HepG2 (cell line): ENCODE data around the gene INF2. TPM values are rescaled to one million over a fixed set of nuclear protein-coding genes. Genes with fewer than 3 reads are reported as not detected.
A peak's percentile ranks its signal among the peaks of the same experiment; 100 is the strongest.

Source experiments
- ARHGAP35 ChIP-seq: sonication (generic); formaldehyde crosslinking; IDR thresholded peaks from 2 replicates; pipeline ENCODE4 v1.9.0; 2022; ENCODE audit warnings: mild to moderate bottlenecking, inconsistent platforms, moderate library complexity, missing genetic modification reagents, borderline replicate concordance
- ASH2L ChIP-seq: fragments of 300-600, 200-600 bp; sonication (generic); IDR thresholded peaks from 2 replicates; pipeline ENCODE4 v1.7.0; 2017; ENCODE audit warnings: low read depth, mild to moderate bottlenecking, moderate library complexity, mixed read lengths, low read length; ENCODE audit not compliant: insufficient read length
- FOXA1 ChIP-seq, 2 experiments: fragments of 450-650 bp in 1 of 2; sonication (generic) in 1 of 2; formaldehyde crosslinking in 1 of 2; IDR thresholded peaks; 2 replicates each; pipeline versions ENCODE4 v1.4.0 to v1.6.1; 2016 to 2020; ENCODE audit warnings: missing genetic modification reagents in 1 of 2
- GFI1 ChIP-seq: sonication (generic); formaldehyde crosslinking; IDR thresholded peaks from 2 replicates; pipeline ENCODE4 v1.5.0; 2020; ENCODE audit warnings: missing genetic modification reagents, mild to moderate bottlenecking, borderline replicate concordance
- HBP1 ChIP-seq: IDR thresholded peaks from 2 replicates; pipeline ENCODE4 v1.6.1; 2016; ENCODE audit warnings: low read depth, control low read depth
- HDAC6 ChIP-seq: fragments of 200-600 bp; sonication (generic); IDR thresholded peaks from 2 replicates; pipeline ENCODE4 v1.7.0; 2017; ENCODE audit warnings: mild to moderate bottlenecking, antibody characterized with exemption, low read length, low read depth
- KLF12 ChIP-seq: sonication (generic); formaldehyde crosslinking; IDR thresholded peaks from 2 replicates; pipeline ENCODE4 v1.4.0; 2020; ENCODE audit warnings: missing genetic modification reagents, borderline replicate concordance
- MAFF ChIP-seq: IDR thresholded peaks from 2 replicates; pipeline ENCODE4 v1.6.1; 2011; ENCODE audit warnings: low read depth, low read length, improper control_type of control experiment
- MTF1 ChIP-seq: sonication (generic); formaldehyde crosslinking; IDR thresholded peaks from 2 replicates; pipeline ENCODE4 v1.5.0; 2020; ENCODE audit warnings: missing genetic modification reagents
- PAX8 ChIP-seq: sonication (generic); formaldehyde crosslinking; IDR thresholded peaks from 2 replicates; pipeline ENCODE4 v1.8.0; 2022; ENCODE audit warnings: mild to moderate bottlenecking, missing genetic modification reagents, borderline replicate concordance
- PHF20 ChIP-seq: sonication (generic); formaldehyde crosslinking; IDR thresholded peaks from 2 replicates; pipeline ENCODE4 v1.5.0; 2020; ENCODE audit warnings: mild to moderate bottlenecking, missing genetic modification reagents
- POLR2AphosphoS5 ChIP-seq: IDR thresholded peaks from 2 replicates; pipeline ENCODE4 v1.6.1; 2012; ENCODE audit warnings: low read depth, low read length
- SOX5 ChIP-seq: IDR thresholded peaks from 2 replicates; pipeline ENCODE4 v1.6.1; 2016; ENCODE audit warnings: borderline replicate concordance
- TCF12 ChIP-seq, 2 experiments: fragments of 450-650 bp in 1 of 2; sonication (generic) in 1 of 2; formaldehyde crosslinking in 1 of 2; IDR thresholded peaks; 2 replicates each; pipeline versions ENCODE4 v1.6.1 to v1.8.0; 2017 to 2022; ENCODE audit warnings: antibody characterized with exemption in 1 of 2, mild to moderate bottlenecking in 1 of 2, missing genetic modification reagents in 1 of 2, moderate library complexity in 1 of 2
- TGIF2 ChIP-seq: IDR thresholded peaks from 2 replicates; pipeline ENCODE4 v1.6.1; 2016; ENCODE audit warnings: control low read depth, missing compliant biosample characterization
- THAP11 ChIP-seq: IDR thresholded peaks from 2 replicates; pipeline ENCODE4 v1.6.1; 2016; ENCODE audit warnings: missing biosample characterization, missing genetic modification reagents
- ZNF276 ChIP-seq: sonication (generic); formaldehyde crosslinking; IDR thresholded peaks from 2 replicates; pipeline ENCODE4 v1.4.0; 2020; ENCODE audit warnings: mild to moderate bottlenecking, low read depth, missing genetic modification reagents
- ZNF550 ChIP-seq: sonication (generic); formaldehyde crosslinking; IDR thresholded peaks from 2 replicates; pipeline ENCODE4 v1.4.0; 2020; ENCODE audit warnings: mild to moderate bottlenecking, missing genetic modification reagents, borderline replicate concordance
- ZNF766 ChIP-seq: sonication (generic); formaldehyde crosslinking; IDR thresholded peaks from 2 replicates; pipeline ENCODE4 v1.5.0; 2020; ENCODE audit warnings: missing genetic modification reagents, borderline replicate concordance
- polyA plus RNA-seq, 8 experiments: library from polyadenylated mRNA; depleted of rRNA in 3 of 8; stranded (reverse) in 7 of 8; unstranded in 1 of 8; fragments of >200 nt; fragmentation: Illumina TruSeq in 4 of 8; extraction: Trizol in 4 of 8; gene quantifications; 2 replicates each; pipeline versions ENCODE4 v1.2.1 to v1.2.3, GENCODE V29; 2011 to 2016; ENCODE audit warnings: low read depth in 4 of 8, missing spikeins in 1 of 8, mixed read lengths in 1 of 8; ENCODE audit not compliant: insufficient read depth in 1 of 8
- total RNA-seq, 5 experiments: library from RNA; depleted of rRNA; stranded (reverse); fragments of >200 nt; fragmentation: Illumina TruSeq; extraction: Trizol; gene quantifications; 2 replicates each; pipeline ENCODE4 v1.2.3, GENCODE V29; 2016; ENCODE audit warnings: low read depth in 1 of 5
- TF ChIP-seq, protein P1 (sequence below), 2 experiments: sonication (generic) in 1 of 2; formaldehyde crosslinking in 1 of 2; IDR thresholded peaks; 2 replicates each; pipeline versions ENCODE4 v1.4.0 to v1.6.1; 2018 to 2020; ENCODE audit warnings: missing genetic modification reagents in 2 of 2, borderline replicate concordance in 1 of 2, low read depth in 1 of 2, mild to moderate bottlenecking in 1 of 2, missing biosample characterization in 1 of 2
- TF ChIP-seq, protein P2 (sequence below): IDR thresholded peaks from 2 replicates; pipeline ENCODE4 v1.6.1; 2012; ENCODE audit warnings: inconsistent platforms
- TF ChIP-seq, protein P3 (sequence below): sonication (generic); formaldehyde crosslinking; IDR thresholded peaks from 2 replicates; pipeline ENCODE4 v1.5.0; 2020; ENCODE audit warnings: missing genetic modification reagents

Gene INF2
- total and polyA plus RNA-seq, 2 of the 13 experiments (the other 11 are each of a cell fraction or from before 2014, with no cell fraction given), result 16.4 to 26.4 TPM

- no peak for TF ChIP-seq FOXA1 (IDR thresholded peaks at IDR 0.05)
- TF ChIP-seq FOXA1 (CRISPR knock-in tag; IDR thresholded peaks at IDR 0.05), result peak; percentile 37; the same call in 1 of the 2 replicates
- peak; percentile 95; the same call in 1 of the 2 replicates for TF ChIP-seq ZNF766 (CRISPR knock-in tag)
- TF ChIP-seq PHF20 (CRISPR knock-in tag), result 0 out of 2 replicates have a peak, but pooled peaks have one; percentile 56
- TF ChIP-seq, protein P1, sequence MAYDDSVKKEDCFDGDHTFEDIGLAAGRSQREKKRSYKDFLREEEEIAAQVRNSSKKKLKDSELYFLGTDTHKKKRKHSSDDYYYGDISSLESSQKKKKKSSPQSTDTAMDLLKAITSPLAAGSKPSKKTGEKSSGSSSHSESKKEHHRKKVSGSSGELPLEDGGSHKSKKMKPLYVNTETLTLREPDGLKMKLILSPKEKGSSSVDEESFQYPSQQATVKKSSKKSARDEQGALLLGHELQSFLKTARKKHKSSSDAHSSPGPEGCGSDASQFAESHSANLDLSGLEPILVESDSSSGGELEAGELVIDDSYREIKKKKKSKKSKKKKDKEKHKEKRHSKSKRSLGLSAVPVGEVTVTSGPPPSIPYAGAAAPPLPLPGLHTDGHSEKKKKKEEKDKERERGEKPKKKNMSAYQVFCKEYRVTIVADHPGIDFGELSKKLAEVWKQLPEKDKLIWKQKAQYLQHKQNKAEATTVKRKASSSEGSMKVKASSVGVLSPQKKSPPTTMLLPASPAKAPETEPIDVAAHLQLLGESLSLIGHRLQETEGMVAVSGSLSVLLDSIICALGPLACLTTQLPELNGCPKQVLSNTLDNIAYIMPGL (CRISPR knock-in tag; IDR thresholded peaks at IDR 0.05; ENCODE audit: borderline replicate concordance in 1 of 2, low read depth in 1 of 2), result peak; percentile 67 to 73
- TF ChIP-seq THAP11 (CRISPR knock-in tag), result peak; percentile 42
- TF ChIP-seq ZNF276 (CRISPR knock-in tag), result no peak
- no peak for TF ChIP-seq KLF12 (CRISPR knock-in tag)
- TF ChIP-seq, protein P2, sequence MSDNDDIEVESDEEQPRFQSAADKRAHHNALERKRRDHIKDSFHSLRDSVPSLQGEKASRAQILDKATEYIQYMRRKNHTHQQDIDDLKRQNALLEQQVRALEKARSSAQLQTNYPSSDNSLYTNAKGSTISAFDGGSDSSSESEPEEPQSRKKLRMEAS, result peak; percentile 99
- TF ChIP-seq ASH2L, result peak; percentile 20
- TF ChIP-seq ARHGAP35 (CRISPR knock-in tag), result peak; percentile 89; the same call in 1 of the 2 replicates
- TF ChIP-seq TCF12 (IDR thresholded peaks at IDR 0.05), result no peak
- TF ChIP-seq TCF12 (CRISPR knock-in tag; IDR thresholded peaks at IDR 0.05), result peak; percentile 93; the same call in 1 of the 2 replicates
- no peak for TF ChIP-seq PAX8 (CRISPR knock-in tag)
- TF ChIP-seq MTF1, result no peak
- peak; percentile 63 for TF ChIP-seq POLR2AphosphoS5
- TF ChIP-seq, protein P3, sequence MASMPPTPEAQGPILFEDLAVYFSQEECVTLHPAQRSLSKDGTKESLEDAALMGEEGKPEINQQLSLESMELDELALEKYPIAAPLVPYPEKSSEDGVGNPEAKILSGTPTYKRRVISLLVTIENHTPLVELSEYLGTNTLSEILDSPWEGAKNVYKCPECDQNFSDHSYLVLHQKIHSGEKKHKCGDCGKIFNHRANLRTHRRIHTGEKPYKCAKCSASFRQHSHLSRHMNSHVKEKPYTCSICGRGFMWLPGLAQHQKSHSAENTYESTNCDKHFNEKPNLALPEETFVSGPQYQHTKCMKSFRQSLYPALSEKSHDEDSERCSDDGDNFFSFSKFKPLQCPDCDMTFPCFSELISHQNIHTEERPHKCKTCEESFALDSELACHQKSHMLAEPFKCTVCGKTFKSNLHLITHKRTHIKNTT, result no peak
- TF ChIP-seq MAFF, result no peak
- no peak for TF ChIP-seq TGIF2 (CRISPR knock-in tag)
- TF ChIP-seq GFI1 (CRISPR knock-in tag), result no peak
- peak; percentile 37; the same call in 1 of the 2 replicates for TF ChIP-seq ZNF550 (CRISPR knock-in tag)
- TF ChIP-seq HDAC6, result no peak
- peak; percentile 83 for TF ChIP-seq SOX5
- TF ChIP-seq HBP1 (CRISPR knock-in tag), result no peak
Measured at GRCh38 chr14:104735830-104736642, 46.6 kb downstream of the INF2 start (continued).
